Peyer's patch (tissue), 4 donors: ENCODE data around the gene IER3. TPM values are rescaled to one million over a fixed set of nuclear protein-coding genes. Genes with fewer than 3 reads are reported as not detected.
A peak's percentile ranks its signal among the peaks of the same experiment; 100 is the strongest.
"Not testable (repeated sequence)": the region's sequence is repeated elsewhere in the genome, so short reads cannot be mapped to it uniquely, and the experiment has no call there.

ENCODE experiments used
- DNase-seq, 3 donors: peaks; one replicate each; pipeline ENCODE4 v3.0.0-alpha.2; 2017 to 2019
- H3K27ac ChIP-seq, 4 donors: fragments of 200-600 bp; sonication (generic); one replicate each; pipeline ENCODE4 v1.5.1; 2016 to 2019
- H3K27me3 ChIP-seq, 2 donors: fragments of 200-600 bp; sonication (generic); one replicate each; pipeline ENCODE4 v1.5.1; 2019
- H3K36me3 ChIP-seq, 3 donors: fragments of 200-600 bp; sonication (generic); one replicate each; pipeline ENCODE4 v1.5.1; 2016 to 2019
- H3K4me1 ChIP-seq, 4 donors: fragments of 200-600 bp; sonication (generic); one replicate each; pipeline ENCODE4 v1.5.1; 2016 to 2019
- H3K4me3 ChIP-seq, 4 donors: fragments of 200-600 bp; sonication (generic); 1 replicate in 3 of 4; 2 replicates in 1 of 4; pipeline ENCODE4 v1.5.1; 2016 to 2019; ENCODE audit warnings: mild to moderate bottlenecking in 1 of 4
- H3K9me3 ChIP-seq, 4 donors: fragments of 200-600 bp; sonication (generic); one replicate each; pipeline ENCODE4 v1.5.1; 2016 to 2019; ENCODE audit warnings: mild to moderate bottlenecking in 1 of 4
- POLR2A ChIP-seq, 2 donors: fragments of 450-650 bp; IDR thresholded peaks; one replicate each; pipeline ENCODE4 v1.5.1; 2017; ENCODE audit warnings: antibody characterized with exemption in 2 of 2, mild to moderate bottlenecking in 2 of 2, moderate library complexity in 2 of 2
- total RNA-seq, 4 donors: library from RNA; depleted of rRNA; stranded (reverse); fragments of >200 nt; gene quantifications; one replicate each; pipeline ENCODE4 v1.1.0, GENCODE V29; 2016
- TF ChIP-seq, protein P1 (sequence below), 6 experiments: fragments of 450-650 bp in 4 of 6; fragments of 200-600 bp in 2 of 6; sonication (generic) in 1 of 6; IDR thresholded peaks; one replicate each; pipeline ENCODE4 v1.5.1; 2017 to 2019; ENCODE audit warnings: antibody characterized with exemption in 6 of 6, mild to moderate bottlenecking in 3 of 6, moderate library complexity in 1 of 6

IER3 gene
- total RNA-seq, 4 donors from 2014 or later: 6.7 to 16.4 (median 13.2) TPM

GRCh38 chr6:30767158-30767943 lies 23.0 kb upstream of the IER3 start:
- Histone ChIP-seq H3K36me3 (no peaks in the 10 kb centered on the region), H3K9me3 (no peaks in the 10 kb centered on the region), H3K27me3 (no peaks in the 10 kb centered on the region), H3K4me3 (no peak overlapping the region), H3K27ac (no peak overlapping the region), H3K4me1 (peaks cover 0 to 27% (median 0%) of the 10 kb centered on the region in 4 donors)
- TF ChIP-seq, protein P1, sequence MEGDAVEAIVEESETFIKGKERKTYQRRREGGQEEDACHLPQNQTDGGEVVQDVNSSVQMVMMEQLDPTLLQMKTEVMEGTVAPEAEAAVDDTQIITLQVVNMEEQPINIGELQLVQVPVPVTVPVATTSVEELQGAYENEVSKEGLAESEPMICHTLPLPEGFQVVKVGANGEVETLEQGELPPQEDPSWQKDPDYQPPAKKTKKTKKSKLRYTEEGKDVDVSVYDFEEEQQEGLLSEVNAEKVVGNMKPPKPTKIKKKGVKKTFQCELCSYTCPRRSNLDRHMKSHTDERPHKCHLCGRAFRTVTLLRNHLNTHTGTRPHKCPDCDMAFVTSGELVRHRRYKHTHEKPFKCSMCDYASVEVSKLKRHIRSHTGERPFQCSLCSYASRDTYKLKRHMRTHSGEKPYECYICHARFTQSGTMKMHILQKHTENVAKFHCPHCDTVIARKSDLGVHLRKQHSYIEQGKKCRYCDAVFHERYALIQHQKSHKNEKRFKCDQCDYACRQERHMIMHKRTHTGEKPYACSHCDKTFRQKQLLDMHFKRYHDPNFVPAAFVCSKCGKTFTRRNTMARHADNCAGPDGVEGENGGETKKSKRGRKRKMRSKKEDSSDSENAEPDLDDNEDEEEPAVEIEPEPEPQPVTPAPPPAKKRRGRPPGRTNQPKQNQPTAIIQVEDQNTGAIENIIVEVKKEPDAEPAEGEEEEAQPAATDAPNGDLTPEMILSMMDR (IDR thresholded peaks at IDR 0.05): no peak
- no peak for TF ChIP-seq POLR2A (IDR thresholded peaks at IDR 0.05)
- DNase-seq: no peak

DNA sequence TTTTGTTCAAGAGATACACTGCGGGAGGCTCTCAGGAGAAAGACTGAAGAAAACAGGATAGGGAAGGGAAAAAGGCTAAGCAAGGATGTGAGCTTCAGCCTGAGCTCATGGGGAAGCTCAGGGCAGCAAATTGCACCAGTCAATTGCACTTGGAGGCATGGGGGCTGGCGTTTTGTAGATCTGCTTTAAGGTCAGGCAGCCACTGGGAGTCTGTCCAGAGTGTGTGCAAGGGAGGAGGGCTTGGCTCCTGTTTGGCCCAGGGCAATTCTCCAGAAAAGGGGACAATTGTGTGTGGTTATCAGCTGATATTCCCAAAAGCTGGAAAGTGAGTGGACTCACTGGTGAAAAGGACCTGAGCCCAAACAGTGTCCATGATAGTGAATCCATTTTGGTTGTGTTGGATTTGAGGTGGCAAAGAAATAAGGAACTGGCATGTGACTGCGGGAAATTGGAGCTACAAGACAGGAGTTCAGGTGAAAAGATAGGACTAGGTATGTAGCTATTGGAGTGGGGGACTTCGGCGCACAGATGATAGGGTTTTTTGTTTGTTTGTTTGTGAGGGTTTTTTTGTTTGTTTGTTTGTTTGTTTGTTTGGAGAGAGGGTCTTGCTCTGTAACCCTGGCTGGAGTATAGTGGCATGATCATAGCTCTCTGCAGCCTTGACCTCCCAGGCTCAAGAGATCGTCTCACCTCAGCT lies 22.3 kb upstream of the IER3 start:
- peaks cover 0 to 27% (median 0%) of the 10 kb centered on the region in 4 donors for H3K4me1 ChIP-seq
- no peaks in the 10 kb centered on the region for H3K27me3 ChIP-seq
- DNase-seq: no peak
- H3K9me3 ChIP-seq: no peaks in the 10 kb centered on the region
- no peak overlapping the region for H3K27ac ChIP-seq
- no peak overlapping the region for H3K4me3 ChIP-seq
- no peak for TF ChIP-seq POLR2A (IDR thresholded peaks at IDR 0.05)
- TF ChIP-seq, protein P1 (IDR thresholded peaks at IDR 0.05): no peak
- no peaks in the 10 kb centered on the region for H3K36me3 ChIP-seq

GRCh38 chr6:30765495-30765894 lies 21.1 kb upstream of the IER3 start:
- H3K27ac ChIP-seq, H3K27me3 ChIP-seq, H3K9me3 ChIP-seq, DNase-seq, H3K4me3 ChIP-seq, H3K36me3 ChIP-seq: not testable (repeated sequence)
- peaks cover 0 to 27% (median 0%) of the 10 kb centered on the region in 4 donors for H3K4me1 ChIP-seq

- H3K27ac ChIP-seq, H3K36me3 ChIP-seq, H3K9me3 ChIP-seq, DNase-seq, H3K4me3 ChIP-seq, H3K27me3 ChIP-seq: not testable (repeated sequence)
- H3K4me1 ChIP-seq: peaks cover 0 to 23% (median 0%) of the 10 kb centered on the region in 4 donors
Measured at GRCh38 chr6:30764490-30765043, 20.2 kb upstream of the IER3 start.

GRCh38 chr6:30763618-30764489 lies 19.5 kb upstream of the IER3 start:
- no peaks in the 10 kb centered on the region for H3K27me3 ChIP-seq
- H3K4me3 ChIP-seq: no peak overlapping the region
- no peak for DNase-seq
- H3K27ac ChIP-seq: peak overlapping the region in 2 of 4 donors; percentile 46 to 58
- no peak for TF ChIP-seq POLR2A (IDR thresholded peaks at IDR 0.05)
- TF ChIP-seq, protein P1 (IDR thresholded peaks at IDR 0.05): peak in 1 of 6 experiments; percentile 14
- H3K9me3 ChIP-seq: no peaks in the 10 kb centered on the region
- H3K36me3 ChIP-seq: no peaks in the 10 kb centered on the region
- H3K4me1 ChIP-seq: peaks cover 0 to 16% (median 0%) of the 10 kb centered on the region in 4 donors

GRCh38 chr6:30763155-30763617 lies 18.8 kb upstream of the IER3 start:
- Histone ChIP-seq H3K36me3 (no peaks in the 10 kb centered on the region), H3K27me3 (no peaks in the 10 kb centered on the region), H3K4me1 (peaks cover 0 to 9% (median 0%) of the 10 kb centered on the region in 4 donors), H3K27ac (peak overlapping the region in 1 of 4 donors; percentile 58), H3K9me3 (no peaks in the 10 kb centered on the region), H3K4me3 (no peak overlapping the region)
- no peak for DNase-seq
- no peak for TF ChIP-seq POLR2A (IDR thresholded peaks at IDR 0.05)
- TF ChIP-seq, protein P1 (IDR thresholded peaks at IDR 0.05): no peak
